PFSK-1 (cell line): ENCODE data around the gene EIF2A.

Source experiments
- POLR2AphosphoS5 ChIP-seq: IDR thresholded peaks from 2 replicates; pipeline ENCODE4 v1.6.1; 2012; ENCODE audit warnings: low read depth, mild to moderate bottlenecking, control low read depth, low read length, moderate library complexity
- REST ChIP-seq, 2 experiments: IDR thresholded peaks; 2 replicates each; pipeline versions ENCODE4 v1.6.1 to v1.8.0; 2011 to 2012; ENCODE audit warnings: low read depth in 2 of 2, low read length in 2 of 2, control low read depth in 1 of 2, inconsistent platforms in 1 of 2, mild to moderate bottlenecking in 1 of 2, moderate library complexity in 1 of 2; ENCODE audit not compliant: insufficient read depth in 1 of 2
- TAF1 ChIP-seq: IDR thresholded peaks from 2 replicates; pipeline ENCODE4 v1.6.1; 2012; ENCODE audit warnings: low read length, control low read depth, borderline replicate concordance; ENCODE audit not compliant: insufficient read depth

- TF ChIP-seq REST (IDR thresholded peaks at IDR 0.05; ENCODE audit: insufficient read depth in 1 of 2, low read depth in 2 of 2, low read length in 2 of 2): no peak
- no peak for TF ChIP-seq POLR2AphosphoS5
- TF ChIP-seq TAF1: no peak
Measured at GRCh38 chr3:150515210-150515609, 31.4 kb upstream of the EIF2A start.
